ENCODE measurements around the gene CDC37L1. TPM values are rescaled to one million over a fixed set of nuclear protein-coding genes. Genes with fewer than 3 reads are reported as not detected.

CDC37L1 gene
- total and polyA plus RNA-seq, 2 of the 8 experiments (the other 6 are each of a cell fraction or from before 2014, with no cell fraction given) = 4.6 to 23.8 TPM

DNA sequence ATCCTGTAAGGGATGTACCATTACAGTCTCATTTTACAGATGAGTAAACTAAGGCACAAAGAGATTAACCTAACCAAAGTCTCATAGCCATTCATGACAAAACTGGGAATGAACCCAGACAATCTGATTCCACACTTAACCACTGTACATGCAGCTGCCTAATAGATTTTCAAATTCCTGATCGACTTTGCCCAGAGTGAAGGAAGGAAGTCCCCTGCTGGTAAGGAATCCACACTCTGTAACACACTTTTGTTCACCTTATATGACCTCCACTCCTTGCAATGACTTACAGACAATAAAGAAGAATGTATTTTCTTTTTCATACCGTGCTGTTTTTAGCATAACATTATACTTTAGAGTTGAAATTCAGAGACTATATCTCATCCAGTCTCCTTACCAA lies 48.5 kb upstream of the CDC37L1 start:
- no peak overlapping the region for H2BK5ac ChIP-seq (ENCODE audit: low read depth, low read length)
- H3K18ac ChIP-seq (ENCODE audit: extremely low read depth, low read length) = no peak overlapping the region
- ChIA-PET CTCF (ENCODE audit: partially characterized antibody) (interaction anchor here (0.9 to 1.3 kb wide), 2 partner anchors 27 to 43 kb away, joined by 3 read pairs; no protein-coding TSS in a partner anchor), POLR2A (ENCODE audit: partially characterized antibody) (no interaction called here)
- H2BK120ac ChIP-seq (replicated peaks; ENCODE audit: low read depth, low read length) = no peak overlapping the region
- 26% methylated on average over 2 of the region's 2 CpGs; no CpG with 5 or more reads in 1 of the 2 experiments for whole genome bisulfite sequencing, 2 experiments (ENCODE audit: extremely low coverage in 1 of 2, insufficient coverage in 1 of 2, insufficient read length in 1 of 2, insufficient replicate concordance in 2 of 2, low coverage in 1 of 2, low lambda C conversion rate in 2 of 2, missing lambda C conversion rate in 1 of 2)
- no peak overlapping the region for H3K27ac ChIP-seq (ENCODE audit: low read depth, low read length)
- H3K4me3 ChIP-seq (ENCODE audit: extremely low read depth in 1 of 4, insufficient read depth in 2 of 4, low read depth in 3 of 4, low read length in 4 of 4) = no peak overlapping the region
- H4K20me1 ChIP-seq (replicated peaks in 1 of 2; ENCODE audit: control insufficient read depth in 1 of 2, insufficient read depth in 2 of 2, low read length in 2 of 2) = no peaks in the 10 kb centered on the region
- no peak overlapping the region for H3K9ac ChIP-seq (replicated peaks in 1 of 4; ENCODE audit: extremely low read depth in 1 of 4, low read depth in 3 of 4, low read length in 3 of 4)
- H3K23me2 ChIP-seq (ENCODE audit: low read depth, low read length) = no peaks in the 10 kb centered on the region
- H3K36me3 ChIP-seq (ENCODE audit: control insufficient read depth in 2 of 4, insufficient read depth in 4 of 4, low read length in 3 of 4) = no peaks in the 10 kb centered on the region
- no peaks in the 10 kb centered on the region for H3K79me2 ChIP-seq (ENCODE audit: control insufficient read depth in 1 of 2, insufficient read depth in 2 of 2, low read length in 2 of 2)
- H2BK15ac ChIP-seq (ENCODE audit: low read length) = no peak overlapping the region
- H3K56ac ChIP-seq (replicated peaks; ENCODE audit: insufficient read length, low read depth, low read length) = no peak overlapping the region
- FAIRE-seq (no peak), DNase-seq (ENCODE audit: low read depth in 1 of 2, low spot score in 2 of 2) (no peak)
- no peak overlapping the region for H4K5ac ChIP-seq (ENCODE audit: insufficient read length, low read depth, low read length)
- no peak overlapping the region for H2AK5ac ChIP-seq (ENCODE audit: low read depth, low read length)
- no peak overlapping the region for H4K91ac ChIP-seq (replicated peaks; ENCODE audit: insufficient read length, low read length)
- H3K27me3 ChIP-seq (replicated peaks in 1 of 4; ENCODE audit: control insufficient read depth in 3 of 4, extremely low read depth in 1 of 4, insufficient read depth in 3 of 4, low read length in 3 of 4) = no peaks in the 10 kb centered on the region
- no peaks in the 10 kb centered on the region for H3K79me1 ChIP-seq (ENCODE audit: low read depth, low read length)
- peaks cover 0 to 8% (median 0%) of the 10 kb centered on the region in 4 experiments; a peak in 3 of 7 replicates for H3K4me1 ChIP-seq (replicated peaks in 1 of 4; ENCODE audit: control insufficient read depth in 3 of 4, insufficient read depth in 4 of 4, low read length in 3 of 4)
- no peak overlapping the region for H3K14ac ChIP-seq (ENCODE audit: insufficient read length)
- H3K4me2 ChIP-seq (ENCODE audit: insufficient read depth in 1 of 2, low read depth in 2 of 2, low read length in 2 of 2) = no peak overlapping the region
- no peak overlapping the region for H2BK20ac ChIP-seq (ENCODE audit: low read length)
- no peak overlapping the region for H3K4ac ChIP-seq (replicated peaks; ENCODE audit: insufficient read length, low read depth, low read length)
- H3K23ac ChIP-seq (ENCODE audit: insufficient read length) = no peak overlapping the region
- no peak overlapping the region for H2AFZ ChIP-seq (ENCODE audit: low read length)
- no peak overlapping the region for H2BK12ac ChIP-seq (ENCODE audit: low read depth, low read length)
- no peaks in the 10 kb centered on the region for H3K9me3 ChIP-seq (ENCODE audit: insufficient read depth in 2 of 2, low read depth in 1 of 2, low read length in 1 of 2)
- no peak overlapping the region for H4K8ac ChIP-seq (ENCODE audit: extremely low read depth, insufficient read depth, low read length)
- TF ChIP-seq RBBP5 (IDR thresholded peaks at IDR 0.05; ENCODE audit: borderline replicate concordance, low read depth, low read length) = no peak
- TF ChIP-seq ASH2L (IDR thresholded peaks at IDR 0.05; ENCODE audit: low read length) = no peak
